ENCODE measurements around the gene WWC2.
A peak's percentile ranks its signal among the peaks of the same experiment; 100 is the strongest.

Gene WWC2

DNA sequence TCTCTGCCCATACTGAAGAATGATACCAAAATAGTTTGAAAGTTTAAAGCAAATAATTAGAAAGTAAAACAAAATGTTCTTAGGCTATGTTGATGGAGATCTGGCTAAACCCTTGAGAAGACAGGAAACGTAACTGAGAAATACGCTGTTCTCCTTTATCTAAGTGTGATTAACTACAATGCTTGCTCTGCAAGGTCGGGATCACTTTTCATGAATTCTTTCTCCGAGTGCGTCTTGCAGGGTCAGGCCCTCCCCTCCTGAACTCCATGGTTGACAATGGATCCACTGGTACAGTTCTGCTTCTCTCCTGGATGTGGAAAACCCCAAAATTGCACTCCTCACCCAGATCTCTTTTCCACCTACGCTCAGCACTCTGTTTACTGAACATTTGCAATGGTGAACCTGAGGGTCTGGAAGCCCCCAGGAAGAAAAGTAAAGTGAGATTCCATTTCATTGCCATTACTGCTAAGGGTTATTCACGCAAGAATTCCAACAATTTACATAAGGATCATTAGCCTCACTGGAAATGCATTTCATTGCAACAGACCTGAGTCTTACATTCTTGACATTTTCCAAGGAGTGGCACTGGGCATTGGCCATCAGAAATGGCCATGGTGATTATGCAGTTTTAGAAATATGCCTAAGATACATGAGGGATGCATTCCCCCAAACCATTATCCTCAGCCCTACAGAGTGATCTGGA lies 24.6 kb upstream of the WWC2 start:
- TF ChIP-seq FOXP2 (optimal IDR thresholded peaks at IDR 0.05; ENCODE audit: control extremely low read depth, extremely low read length, insufficient read depth) = no peak
- H3K4me3 ChIP-seq = no peak overlapping the region
- peak overlapping the region; percentile 14 for H3K9ac ChIP-seq (ENCODE audit: insufficient read length)
- H3K36me3 ChIP-seq (ENCODE audit: insufficient read depth, low read length) = no peaks in the 10 kb centered on the region
- no peak overlapping the region for H3K27ac ChIP-seq
- DNase-seq (ENCODE audit: low read depth, low spot score) = no peak
- H3K9me3 ChIP-seq (ENCODE audit: low read depth, low read length) = no peaks in the 10 kb centered on the region

DNA sequence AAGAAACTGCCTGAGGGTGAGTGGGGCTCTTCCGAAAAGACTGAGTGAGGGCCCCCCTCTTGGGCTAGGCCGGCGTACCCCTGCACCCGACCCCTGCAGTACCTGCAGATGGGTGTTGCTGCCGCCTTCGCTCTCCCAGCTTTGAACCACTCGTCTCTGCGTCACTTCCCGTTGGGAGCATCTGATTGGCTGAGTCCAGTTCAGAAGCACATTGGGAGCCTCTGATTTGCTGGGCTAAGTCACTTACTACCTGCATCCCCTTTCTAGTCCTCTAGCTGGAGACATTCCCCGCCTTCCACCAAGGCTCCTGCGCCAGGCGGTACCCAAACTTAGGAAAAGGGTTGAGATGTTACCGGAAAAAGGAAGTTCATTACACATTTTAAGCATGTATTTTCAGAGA lies 20.4 kb upstream of the WWC2 start:
- Histone ChIP-seq H3K27ac (no peak overlapping the region), H3K9me3 (ENCODE audit: low read depth, low read length) (no peaks in the 10 kb centered on the region), H3K4me3 (no peak overlapping the region), H3K9ac (ENCODE audit: insufficient read length) (no peak overlapping the region), H3K36me3 (ENCODE audit: insufficient read depth, low read length) (no peaks in the 10 kb centered on the region)
- DNase-seq (ENCODE audit: low read depth, low spot score) = no peak
- TF ChIP-seq FOXP2 (optimal IDR thresholded peaks at IDR 0.05; ENCODE audit: control extremely low read depth, extremely low read length, insufficient read depth) = no peak
- no peak for TF ChIP-seq POLR2AphosphoS5 (IDR thresholded peaks at IDR 0.05; ENCODE audit: borderline replicate concordance, low read depth, low read length)

DNA sequence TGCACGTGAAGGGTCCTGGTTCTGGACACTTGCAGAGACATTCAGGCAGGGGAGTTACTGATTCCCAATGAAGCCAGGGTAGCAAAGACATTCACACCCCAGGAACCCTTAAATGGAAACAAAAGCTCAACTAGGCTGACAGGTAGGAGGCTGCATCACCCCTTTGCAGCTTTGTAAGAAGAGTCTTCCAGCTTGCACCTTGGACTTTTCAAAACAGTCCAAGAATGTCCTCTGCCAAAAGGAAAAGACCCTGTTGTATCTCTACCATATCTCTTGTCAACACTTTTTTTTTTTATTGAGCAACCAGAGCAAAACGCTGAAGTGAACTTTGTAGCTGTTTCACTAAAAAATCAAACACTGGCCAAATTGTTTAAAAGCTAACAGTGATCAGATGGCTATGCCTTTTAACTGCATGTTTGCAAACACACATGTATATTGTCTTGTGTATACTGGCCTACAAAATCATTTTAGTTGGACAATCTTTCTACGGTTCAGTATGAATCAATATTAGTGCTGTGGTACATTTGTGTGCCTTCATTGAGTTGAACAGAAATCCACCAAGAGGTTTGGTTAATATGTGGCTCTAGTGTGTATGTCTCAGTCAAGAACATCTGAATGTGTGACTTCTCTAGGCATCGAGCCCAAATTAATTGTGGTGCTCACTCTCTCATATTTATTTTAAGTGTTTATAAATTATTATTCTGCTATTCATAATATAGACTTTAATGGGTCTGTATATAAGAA lies 18.5 kb upstream of the WWC2 start:
- no peak for DNase-seq (ENCODE audit: low read depth, low spot score)
- Histone ChIP-seq H3K9ac (ENCODE audit: insufficient read length) (no peak overlapping the region), H3K4me3 (no peak overlapping the region), H3K9me3 (ENCODE audit: low read depth, low read length) (no peaks in the 10 kb centered on the region), H3K36me3 (ENCODE audit: insufficient read depth, low read length) (no peaks in the 10 kb centered on the region), H3K27ac (no peak overlapping the region)
- TF ChIP-seq FOXP2 (optimal IDR thresholded peaks at IDR 0.05; ENCODE audit: control extremely low read depth, extremely low read length, insufficient read depth) (no peak), EZH2 (IDR thresholded peaks at IDR 0.05) (no peak), POLR2AphosphoS5 (IDR thresholded peaks at IDR 0.05; ENCODE audit: borderline replicate concordance, low read depth, low read length) (no peak)

DNA sequence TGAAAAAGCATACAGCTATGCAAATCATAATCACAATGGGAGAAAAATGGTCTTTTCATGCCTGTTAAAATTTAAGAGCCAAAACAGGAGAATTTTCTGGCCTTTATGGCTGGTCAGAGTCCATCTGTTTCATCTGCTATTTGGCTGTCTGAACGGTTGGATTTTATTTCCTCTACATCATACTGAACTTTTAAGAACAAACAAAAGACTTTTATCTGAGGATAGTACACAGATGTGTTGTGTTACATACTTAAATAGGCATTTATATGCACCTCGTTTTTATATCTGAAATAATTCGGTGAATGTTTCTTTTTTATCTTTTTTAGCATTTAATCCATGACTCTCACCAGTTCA lies 18.0 kb upstream of the WWC2 start:
- Histone ChIP-seq H3K4me3 (no peak overlapping the region), H3K36me3 (ENCODE audit: insufficient read depth, low read length) (no peaks in the 10 kb centered on the region), H3K9ac (ENCODE audit: insufficient read length) (no peak overlapping the region), H3K27ac (no peak overlapping the region), H3K9me3 (ENCODE audit: low read depth, low read length) (no peaks in the 10 kb centered on the region)
- no peak for DNase-seq (ENCODE audit: low read depth, low spot score)
- no peak for TF ChIP-seq FOXP2 (optimal IDR thresholded peaks at IDR 0.05; ENCODE audit: control extremely low read depth, extremely low read length, insufficient read depth)
- no peak for TF ChIP-seq EZH2 (IDR thresholded peaks at IDR 0.05)
- no peak for TF ChIP-seq POLR2AphosphoS5 (IDR thresholded peaks at IDR 0.05; ENCODE audit: borderline replicate concordance, low read depth, low read length)

DNA sequence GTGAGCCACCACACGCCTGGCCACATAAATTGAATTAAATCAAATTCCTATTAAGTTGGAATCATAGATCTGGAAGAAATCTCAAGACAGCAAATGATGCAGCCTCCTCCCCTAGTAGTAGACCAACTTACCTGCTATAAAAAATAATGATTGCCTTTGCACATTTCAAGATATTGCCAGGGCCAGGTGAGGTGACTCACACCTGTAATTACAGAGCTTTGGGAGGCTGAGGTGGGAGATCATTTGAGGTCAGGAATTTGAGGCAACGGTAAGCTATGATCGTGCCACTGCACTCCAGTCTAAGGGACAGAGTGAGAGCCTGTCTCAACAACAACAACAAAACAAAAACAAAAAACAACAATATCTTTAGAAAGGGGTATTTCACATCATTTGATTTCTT lies 17.0 kb upstream of the WWC2 start:
- H3K36me3 ChIP-seq (ENCODE audit: insufficient read depth, low read length) = no peaks in the 10 kb centered on the region
- no peak overlapping the region for H3K4me3 ChIP-seq
- no peak overlapping the region for H3K9ac ChIP-seq (ENCODE audit: insufficient read length)
- no peak overlapping the region for H3K27ac ChIP-seq
- H3K9me3 ChIP-seq (ENCODE audit: low read depth, low read length) = no peaks in the 10 kb centered on the region
- TF ChIP-seq POLR2AphosphoS5 (IDR thresholded peaks at IDR 0.05; ENCODE audit: borderline replicate concordance, low read depth, low read length) (no peak), FOXP2 (optimal IDR thresholded peaks at IDR 0.05; ENCODE audit: control extremely low read depth, extremely low read length, insufficient read depth) (no peak), EZH2 (IDR thresholded peaks at IDR 0.05) (no peak)
- DNase-seq (ENCODE audit: low read depth, low spot score) = no peak

DNA sequence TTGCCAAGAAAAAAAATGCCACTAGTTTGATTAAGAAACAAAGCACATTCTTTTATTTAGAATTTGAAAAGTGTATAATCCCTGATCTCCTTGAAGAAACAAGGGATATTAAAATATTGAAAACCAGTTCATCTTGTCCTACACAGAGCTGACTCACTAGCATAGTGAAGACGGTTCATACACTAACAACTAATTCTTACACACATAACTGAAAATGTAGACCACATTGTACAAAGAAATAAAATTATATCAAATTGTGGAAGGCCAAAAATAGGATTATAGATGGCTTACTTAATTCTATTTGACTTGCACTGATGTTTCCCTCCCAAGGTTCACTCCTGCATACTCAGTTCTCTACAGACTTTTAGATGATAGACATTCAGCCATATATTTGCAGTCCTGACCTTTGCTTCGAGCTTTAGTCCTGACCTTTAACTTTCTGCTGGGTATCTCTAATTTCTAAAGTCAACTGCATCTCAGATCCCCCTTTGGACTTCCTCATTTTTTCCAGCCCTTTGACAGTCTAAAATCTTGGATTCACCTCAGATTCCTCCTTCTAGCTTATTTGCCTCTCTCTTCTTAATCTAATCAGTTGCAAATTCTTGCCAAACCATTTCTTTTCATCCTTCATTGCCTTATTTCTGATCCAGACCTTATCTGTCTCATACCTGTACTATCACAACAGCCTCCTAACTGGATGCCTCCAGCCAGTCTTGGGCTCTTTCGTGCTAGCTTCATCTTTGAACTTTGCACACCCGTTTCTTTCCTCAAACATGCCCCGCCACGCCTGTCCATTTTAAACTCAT lies 4.5 kb upstream of the WWC2 start:
- TF ChIP-seq POLR2AphosphoS5 (IDR thresholded peaks at IDR 0.05; ENCODE audit: borderline replicate concordance, low read depth, low read length) (no peak), EZH2 (IDR thresholded peaks at IDR 0.05) (no peak)
- DNase-seq (ENCODE audit: low read depth, low spot score) = no peak

DNA sequence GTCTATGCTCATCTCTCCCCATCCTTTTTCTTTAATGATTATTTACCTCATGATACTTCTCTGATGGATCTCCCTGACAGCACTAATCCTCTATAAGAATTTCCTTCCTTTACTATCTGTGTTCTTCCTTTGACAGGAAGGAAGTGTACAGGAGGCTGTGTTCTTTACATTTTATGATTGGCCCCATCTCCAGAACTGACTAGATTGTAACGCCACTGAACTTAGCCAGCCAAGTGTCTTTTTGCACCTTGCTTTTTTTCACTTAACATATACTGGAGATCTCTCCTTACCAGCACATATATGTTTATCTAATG lies 3.9 kb upstream of the WWC2 start:
- no peak for TF ChIP-seq EZH2 (IDR thresholded peaks at IDR 0.05)
- no peak for TF ChIP-seq POLR2AphosphoS5 (IDR thresholded peaks at IDR 0.05; ENCODE audit: borderline replicate concordance, low read depth, low read length)
- no peak for TF ChIP-seq FOXP2 (optimal IDR thresholded peaks at IDR 0.05; ENCODE audit: control extremely low read depth, extremely low read length, insufficient read depth)
- no peaks in the 10 kb centered on the region for H3K36me3 ChIP-seq (ENCODE audit: insufficient read depth, low read length)
- no peaks in the 10 kb centered on the region for H3K9me3 ChIP-seq (ENCODE audit: low read depth, low read length)
- H3K27ac ChIP-seq = 0 out of 2 replicates have a peak overlapping the region, but pooled peaks have one; percentile 8
- DNase-seq (ENCODE audit: low read depth, low spot score) = no peak
- H3K9ac ChIP-seq (ENCODE audit: insufficient read length) = no peak overlapping the region
- no peak overlapping the region for H3K4me3 ChIP-seq

More for the DNA sequence above, 4.5 kb upstream of the WWC2 start:
- H3K9ac ChIP-seq (ENCODE audit: insufficient read length) = no peak overlapping the region
- H3K27ac ChIP-seq = no peak overlapping the region
- no peaks in the 10 kb centered on the region; the same call in 1 of the 2 replicates for H3K9me3 ChIP-seq (ENCODE audit: low read depth, low read length)
- H3K4me3 ChIP-seq = no peak overlapping the region
- H3K36me3 ChIP-seq (ENCODE audit: insufficient read depth, low read length) = no peaks in the 10 kb centered on the region

DNA sequence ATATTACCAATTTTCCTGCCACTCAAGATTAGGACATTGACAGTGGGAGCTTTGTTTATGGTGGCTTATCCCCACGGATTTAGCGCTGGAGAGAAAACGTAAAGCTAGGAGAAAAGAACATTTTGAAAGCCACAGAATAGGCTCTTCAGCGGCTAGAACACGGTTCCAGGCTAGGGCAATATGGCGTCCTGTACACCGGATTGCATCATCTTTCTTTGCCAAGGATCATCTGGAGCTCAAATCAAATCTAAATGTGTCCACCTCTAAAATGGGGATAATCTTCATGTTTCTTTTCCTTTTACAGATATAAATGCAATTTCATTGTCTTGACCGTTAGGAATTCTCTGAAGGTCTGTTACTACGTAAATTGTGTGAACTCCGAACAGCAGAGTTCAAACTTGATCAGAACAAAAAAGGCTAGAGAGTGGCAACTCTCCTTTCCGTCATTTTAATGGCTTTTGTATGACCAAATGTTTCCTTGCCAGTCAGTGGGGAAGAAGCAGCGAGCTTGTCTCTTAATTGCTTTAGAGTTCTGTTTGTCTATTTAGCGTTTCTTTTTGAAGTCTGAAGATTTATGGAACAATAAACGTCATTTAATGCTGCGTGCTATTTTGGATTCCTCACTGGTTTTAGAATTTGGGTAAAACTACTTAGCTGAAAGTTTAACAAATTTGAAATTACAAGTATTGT lies 2.6 kb upstream of the WWC2 start:
- no peak overlapping the region for H3K9ac ChIP-seq (ENCODE audit: insufficient read length)
- H3K36me3 ChIP-seq (ENCODE audit: insufficient read depth, low read length) = no peaks in the 10 kb centered on the region
- H3K4me3 ChIP-seq = no peak overlapping the region
- H3K27ac ChIP-seq = peak overlapping the region; percentile 0; the same call in 1 of the 2 replicates
- H3K9me3 ChIP-seq (ENCODE audit: low read depth, low read length) = no peaks in the 10 kb centered on the region
- no peak for TF ChIP-seq POLR2AphosphoS5 (IDR thresholded peaks at IDR 0.05; ENCODE audit: borderline replicate concordance, low read depth, low read length)
- DNase-seq (ENCODE audit: low read depth, low spot score) = no peak
